OCI-LY7 (cell line): ENCODE results near the gene PPT1. TPM values are rescaled to one million over a fixed set of nuclear protein-coding genes. Genes with fewer than 3 reads are reported as not detected.

Experiments used
- BruUV-seq: library from RNA; stranded (reverse); fragments of 400-500 nt; replicated peaks from 2 replicates; lab custom pipeline; 2021; lab: Mats Ljungman, UMichigan
- CTCF ChIA-PET: fragments of 300-600 bp; sonication (Branson Sonifier 250); formaldehyde crosslinking; loops from one replicate; lab custom pipeline; 2022; ENCODE audit warnings: antibody characterized with exemption; ENCODE audit not compliant: unreplicated experiment; lab: Charles Lee
- POLR2A ChIA-PET: fragments of 300-600 bp; sonication (Branson Sonifier 250); formaldehyde crosslinking; loops from one replicate; lab custom pipeline; 2022; ENCODE audit warnings: antibody characterized with exemption; lab: Charles Lee
- DNase-seq: peaks from one replicate; pipeline ENCODE4 v3.0.0-alpha.2; 2015; ENCODE audit warnings: low spot score
- H2AFZ ChIP-seq: fragments of 200-600 bp; sonication (generic), shearing (Covaris generic); 2 replicates; pipeline ENCODE4 v1.6.1; 2014; ENCODE audit warnings: mild to moderate bottlenecking, antibody characterized with exemption, low read length, moderate library complexity
- H3K27ac ChIP-seq: fragments of 200-600 bp; sonication (generic); 2 replicates; pipeline ENCODE4 v1.5.1; 2014; ENCODE audit warnings: mixed run types, low read depth, mild to moderate bottlenecking, moderate library complexity, low read length, inconsistent platforms; ENCODE audit not compliant: poor library complexity, severe bottlenecking
- H3K36me3 ChIP-seq: fragments of 200-600 bp; sonication (generic); 2 replicates; pipeline ENCODE4 v1.6.1; 2014; ENCODE audit warnings: mild to moderate bottlenecking, antibody characterized with exemption, low read length, moderate library complexity, mixed read lengths; ENCODE audit not compliant: insufficient read depth
- H3K4me1 ChIP-seq: fragments of 200-600 bp; sonication (generic); 2 replicates; pipeline ENCODE4 v1.5.1; 2014; ENCODE audit warnings: mild to moderate bottlenecking, low read length; ENCODE audit not compliant: insufficient read depth, poor library complexity, severe bottlenecking
- H3K4me2 ChIP-seq: fragments of 200-600 bp; sonication (generic); 2 replicates; pipeline ENCODE4 v1.6.1; 2014; ENCODE audit warnings: mild to moderate bottlenecking, low read length
- H3K4me3 ChIP-seq: fragments of 200-600 bp; sonication (generic); 2 replicates; pipeline ENCODE4 v1.5.1; 2014; ENCODE audit warnings: mild to moderate bottlenecking, low read depth, low read length; ENCODE audit not compliant: poor library complexity, severe bottlenecking
- H3K79me2 ChIP-seq: fragments of 200-600 bp; sonication (generic); 2 replicates; pipeline ENCODE4 v1.6.1; 2016; ENCODE audit warnings: low read depth, mild to moderate bottlenecking, low read length, moderate library complexity, mixed read lengths; ENCODE audit not compliant: insufficient read depth
- H3K9me2 ChIP-seq: fragments of 200-600 bp; sonication (generic); 2 replicates; pipeline ENCODE4 v1.6.1; 2016; ENCODE audit warnings: mild to moderate bottlenecking, low read length, mixed read lengths; ENCODE audit not compliant: insufficient read depth
- H3K9me3 ChIP-seq: fragments of 200-600 bp; sonication (generic); 2 replicates; pipeline ENCODE4 v1.6.1; 2014; ENCODE audit warnings: mild to moderate bottlenecking, mixed run types, low read length, mixed read lengths
- H4K20me1 ChIP-seq: fragments of 200-600 bp; sonication (generic); 2 replicates; pipeline ENCODE4 v1.6.1; 2014; ENCODE audit warnings: mild to moderate bottlenecking, antibody characterized with exemption, low read length, moderate library complexity, mixed read lengths; ENCODE audit not compliant: insufficient read depth
- CTCF ChIP-seq: fragments of 200-600 bp; sonication (generic); conservative IDR thresholded peaks from 2 replicates; pipeline ENCODE4 v1.5.1; 2014; ENCODE audit warnings: mild to moderate bottlenecking, antibody characterized with exemption, low read length, moderate library complexity, mixed read lengths
- EZH2phosphoT487 ChIP-seq: fragments of 200-600 bp; sonication (generic); IDR thresholded peaks from 2 replicates; pipeline ENCODE4 v1.6.1; 2018; ENCODE audit warnings: low read depth, borderline replicate concordance, mild to moderate bottlenecking, mixed run types, antibody characterized with exemption, low read length, moderate library complexity, mixed read lengths
- intact Hi-C: fragments of 100-400 bp; cut with micrococcal nuclease; formaldehyde crosslinking; loops from one replicate; pipeline ENCODE4 v1.10.0; 2022; ENCODE audit not compliant: unreplicated experiment
- total RNA-seq, 2 experiments: library from RNA; depleted of rRNA in 1 of 2; stranded (reverse); fragments of >200 nt in 1 of 2; shearing (Covaris generic) in 1 of 2; gene quantifications; 2 replicates each; pipeline ENCODE4 v1.2.3, GENCODE V29; 2014 to 2022

Gene PPT1
- total RNA-seq, 2 experiments from 2014 or later: 55.9 to 66.5 TPM

- ChIA-PET CTCF (no interaction called here), POLR2A (interaction anchor here (1.0 to 6.6 kb wide), 3 partner anchors 11 to 26 kb away, joined by 3 to 54 read pairs (median 3); partner anchors contain the start of gene CAP1)
- Histone ChIP-seq H3K4me1 (peaks cover 65% of the 10 kb centered on the region), H3K9me2 (no peaks in the 10 kb centered on the region), H3K36me3 (peaks cover 95% of the 10 kb centered on the region), H3K27ac (peak overlapping the region; percentile 90), H3K4me2 (peak overlapping the region; percentile 59), H3K4me3 (peak overlapping the region; percentile 30), H3K79me2 (peaks cover 26% of the 10 kb centered on the region; the same call in 1 of the 2 replicates), H2AFZ (no peak overlapping the region), H4K20me1 (peaks cover 4% of the 10 kb centered on the region; the same call in 1 of the 2 replicates), H3K9me3 (no peaks in the 10 kb centered on the region)
- intact Hi-C loops: loop anchor here (1.0 kb wide), 1 partner anchor 25 kb away; the partner anchor contains the start of gene CAP1
- TF ChIP-seq EZH2phosphoT487: no peak
- TF ChIP-seq CTCF: no peak
- BruUV-seq: no TSS peak
- peak; percentile 86 for DNase-seq
Measured at GRCh38 chr1:40064797-40065499, 32.1 kb downstream of the PPT1 start.

DNA sequence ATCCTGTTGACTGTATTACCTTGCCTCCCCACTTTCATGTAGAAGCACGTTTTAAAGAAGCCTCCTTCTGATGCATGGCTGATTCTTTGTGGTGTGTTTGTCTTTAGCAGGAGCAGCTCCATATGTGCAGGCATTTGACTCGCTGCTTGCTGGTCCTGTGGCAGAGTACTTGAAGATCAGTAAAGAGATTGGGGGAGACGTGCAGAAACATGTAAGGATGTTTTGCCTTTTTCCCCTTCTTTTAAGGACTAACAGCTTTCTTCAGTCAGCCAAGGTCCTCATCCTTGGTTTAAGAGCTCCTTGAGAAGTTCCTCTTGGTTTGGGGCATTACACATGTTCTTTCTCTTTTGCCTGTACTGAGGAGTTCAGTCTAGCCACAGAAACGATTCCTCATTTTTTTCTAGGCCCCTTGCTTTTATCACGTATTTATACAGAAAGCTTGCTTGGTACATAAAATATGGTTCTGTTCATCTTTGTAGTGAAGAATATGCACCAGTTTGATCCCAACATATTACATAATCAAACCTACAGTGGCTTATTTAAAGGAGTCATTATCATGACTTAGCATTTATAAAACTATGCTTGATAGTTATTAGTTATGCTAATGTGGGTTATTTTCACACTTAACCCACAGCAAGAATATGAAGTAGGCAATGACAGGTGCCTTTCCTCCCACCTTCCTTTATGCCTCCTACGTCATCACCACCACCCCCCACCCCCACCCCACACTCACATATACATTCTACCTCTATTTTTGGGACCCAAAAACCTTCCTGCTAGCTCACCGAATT is 36.9 kb downstream of the PPT1 start:
- intact Hi-C loops: loop anchor here (1.0 kb wide), 1 partner anchor 20 kb away; the partner anchor contains the start of gene CAP1
- H3K9me2 ChIP-seq: no peaks in the 10 kb centered on the region
- H2AFZ ChIP-seq: no peak overlapping the region
- peaks cover 87% of the 10 kb centered on the region for H3K36me3 ChIP-seq
- BruUV-seq: no TSS peak
- H3K9me3 ChIP-seq: no peaks in the 10 kb centered on the region
- TF ChIP-seq EZH2phosphoT487 (no peak), CTCF (no peak)
- ChIA-PET CTCF (interaction anchor here (1.0 to 1.1 kb wide), 2 partner anchors 20 to 21 kb away, joined by 3 read pairs; partner anchors contain the start of gene CAP1), POLR2A (interaction anchor here (0.6 to 6.6 kb wide), 8 partner anchors 10 to 141 kb away, joined by 3 to 54 read pairs (median 4); partner anchors contain the start of gene CAP1)
- peak overlapping the region; percentile 54 for H3K4me3 ChIP-seq
- H4K20me1 ChIP-seq: no peaks in the 10 kb centered on the region
- peaks cover 91% of the 10 kb centered on the region for H3K4me1 ChIP-seq
- DNase-seq: peak; percentile 50
- peaks cover 65% of the 10 kb centered on the region for H3K79me2 ChIP-seq
- H3K27ac ChIP-seq: peak overlapping the region; percentile 90
- peak overlapping the region; percentile 76 for H3K4me2 ChIP-seq
